Dedifferentiated amniotic fluid mesenchymal stem cell (primary cell): ENCODE results near the gene SLC39A12.

Source experiments
- DNase-seq: peaks from one replicate; pipeline ENCODE4 v3.0.0-alpha.2; 2016; ENCODE audit errors: extremely low spot score

SLC39A12 gene

DNA sequence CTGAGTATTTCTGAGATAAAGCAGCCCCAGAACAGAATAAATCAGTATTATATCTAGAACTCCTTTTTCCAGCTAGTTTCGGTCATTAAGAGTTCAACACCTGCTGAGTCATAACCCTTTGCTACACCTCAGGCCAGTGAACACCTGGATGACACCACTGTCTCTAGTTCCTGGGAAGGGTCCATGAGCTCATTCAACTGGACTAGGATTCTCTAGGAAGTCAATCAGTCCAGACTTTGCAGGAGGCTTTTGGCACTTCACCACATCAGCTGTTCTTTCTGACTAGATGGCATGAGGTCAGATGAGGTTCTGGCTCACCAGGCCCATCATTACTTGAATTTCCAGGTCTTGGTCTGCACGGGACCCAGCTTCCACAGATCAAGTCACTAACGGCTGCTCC is 11.7 kb downstream of the SLC39A12 start:
- DNase-seq = no peak

DNA sequence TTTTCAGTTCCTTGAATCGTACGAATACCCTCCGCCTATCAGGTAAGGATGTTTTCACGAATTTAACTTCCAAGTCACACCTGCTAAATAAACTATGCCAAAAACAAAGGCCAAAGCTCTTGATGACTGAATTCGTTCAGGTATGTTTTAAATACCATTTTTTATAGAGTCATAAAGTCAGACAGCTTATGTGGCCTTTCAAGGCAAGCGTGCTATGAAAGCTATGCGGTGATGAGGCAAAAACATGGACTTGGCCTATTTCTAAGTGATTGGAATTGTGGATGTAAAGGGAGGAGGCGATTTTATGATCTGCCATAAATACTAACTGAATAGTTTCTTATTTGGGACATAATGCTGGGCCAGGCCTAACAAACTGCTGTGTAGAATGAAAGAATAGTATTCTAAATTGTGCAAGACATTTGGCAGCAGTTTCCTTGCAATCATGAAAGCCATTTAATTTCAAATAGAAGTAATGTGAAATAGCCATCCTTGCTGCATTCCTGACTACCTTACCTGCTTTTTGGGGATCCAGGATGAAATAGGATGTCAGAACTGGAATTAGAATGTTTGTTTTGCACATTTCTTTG is 14.0 kb downstream of the SLC39A12 start:
- no peak for DNase-seq

- no peak for DNase-seq
These were observed 22.8 kb downstream of the SLC39A12 start for GRCh38 chr10:17974505-17974904.

GRCh38 chr10:17980846-17981565 is 29.3 kb downstream of the SLC39A12 start:
- DNase-seq = no peak

DNA sequence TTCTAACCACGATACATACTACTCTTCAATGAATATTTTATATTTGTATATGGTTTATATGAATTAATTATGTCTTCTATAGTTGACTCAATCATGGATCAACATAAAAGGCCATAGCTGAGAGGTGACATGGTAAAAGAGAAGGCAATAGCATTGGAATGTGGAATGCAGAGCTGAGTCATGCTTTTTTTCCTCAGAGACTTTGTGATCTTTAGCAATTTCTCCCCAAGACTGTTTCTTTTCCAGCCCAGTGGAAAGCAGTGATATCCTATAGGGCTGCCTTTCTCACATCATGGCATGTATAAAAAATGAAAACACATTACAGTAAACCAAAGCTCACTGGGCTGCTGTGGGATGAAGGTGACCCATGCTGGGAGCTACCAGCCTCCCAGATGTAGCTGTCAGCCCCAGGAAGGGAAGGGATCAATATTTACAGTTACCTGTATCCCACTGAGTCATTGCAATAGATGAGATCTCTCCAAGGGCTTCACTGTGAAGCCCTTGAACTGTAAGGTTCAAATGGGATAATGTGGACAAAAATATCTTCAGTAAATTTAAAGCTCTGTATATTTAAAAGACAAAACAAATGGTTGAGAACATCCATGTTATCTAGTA is 30.2 kb downstream of the SLC39A12 start:
- DNase-seq = peak; percentile 88

DNA sequence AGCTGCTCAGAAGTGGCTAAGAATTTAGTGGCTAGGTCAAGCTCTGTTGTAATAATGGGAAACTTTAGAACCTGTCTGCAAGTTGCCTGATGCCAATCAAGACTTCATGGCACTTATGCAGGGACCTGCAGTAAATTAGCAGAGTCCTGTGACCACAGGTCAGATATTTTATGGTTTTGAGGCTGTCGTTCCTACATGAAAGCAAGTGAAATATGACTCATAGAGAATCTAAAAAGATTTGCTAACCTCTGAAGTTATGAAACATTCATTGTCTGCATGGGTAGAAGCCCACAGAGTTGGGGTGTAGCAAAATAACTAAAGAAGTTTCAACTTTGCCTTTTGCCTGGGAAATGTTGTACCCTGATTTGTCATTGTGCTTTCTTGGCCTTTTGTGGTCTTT is 32.3 kb downstream of the SLC39A12 start:
- DNase-seq = no peak

DNA sequence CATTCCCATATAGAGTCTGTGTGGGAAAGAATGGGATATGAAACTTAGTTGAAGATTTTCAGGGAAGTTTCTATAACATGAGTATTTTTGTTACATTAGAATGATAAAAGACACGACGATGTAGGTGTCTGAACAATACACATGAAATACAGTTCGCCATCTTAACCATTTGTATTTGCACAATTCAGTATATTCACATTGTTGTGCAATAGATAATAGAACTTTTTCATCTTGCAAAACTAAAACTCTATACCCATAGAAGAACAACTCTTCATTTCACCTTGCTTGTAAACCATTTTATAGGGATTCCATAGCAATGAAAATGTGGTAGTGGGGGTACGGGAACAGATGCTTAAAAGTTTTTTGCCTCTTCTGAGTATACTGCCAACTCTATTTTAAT is 32.8 kb downstream of the SLC39A12 start:
- no peak for DNase-seq

GRCh38 chr10:17989908-17990767 is 38.4 kb downstream of the SLC39A12 start:
- peak; percentile 27 for DNase-seq

GRCh38 chr10:17992266-17992665 is 40.5 kb downstream of the SLC39A12 start:
- no peak for DNase-seq

DNA sequence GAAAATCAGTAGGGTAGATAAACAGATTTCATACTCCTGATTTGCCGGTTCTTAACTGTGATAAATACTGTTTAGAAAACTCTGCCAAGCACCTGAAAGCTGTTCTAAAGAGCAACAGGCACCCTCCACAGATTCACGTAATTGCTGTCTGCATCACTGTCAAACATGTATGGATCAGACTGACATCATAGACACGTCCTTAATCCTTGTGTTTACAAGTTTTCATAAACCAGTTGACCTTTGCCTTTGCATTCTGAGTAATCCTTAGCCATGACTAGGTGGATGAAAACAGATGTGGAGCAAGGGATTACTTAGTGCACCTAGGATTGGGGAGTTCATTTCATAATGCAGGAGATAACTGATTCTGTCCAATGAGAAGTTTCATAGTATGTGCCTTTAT is 41.6 kb downstream of the SLC39A12 start:
- DNase-seq = no peak

- DNase-seq = no peak
These were observed 48.9 kb downstream of the SLC39A12 start for GRCh38 chr10:18000601-18001000.

DNA sequence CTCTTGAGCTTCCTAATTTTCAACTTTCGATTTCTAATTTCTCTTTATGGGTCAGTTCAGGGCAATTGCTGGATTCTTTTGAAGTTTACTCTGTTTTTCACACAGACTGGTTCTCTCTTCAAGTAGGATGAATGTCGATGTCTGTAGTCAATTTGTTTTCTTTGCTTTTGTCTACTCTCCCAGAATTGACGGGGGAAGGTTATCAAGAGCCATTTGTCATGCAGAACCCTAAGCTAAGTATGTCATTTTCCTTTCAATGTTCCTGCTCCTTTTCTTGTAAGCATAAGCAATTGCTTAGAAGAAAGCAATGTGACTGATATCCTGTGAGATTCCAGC is 53.7 kb downstream of the SLC39A12 start:
- DNase-seq = no peak

DNA sequence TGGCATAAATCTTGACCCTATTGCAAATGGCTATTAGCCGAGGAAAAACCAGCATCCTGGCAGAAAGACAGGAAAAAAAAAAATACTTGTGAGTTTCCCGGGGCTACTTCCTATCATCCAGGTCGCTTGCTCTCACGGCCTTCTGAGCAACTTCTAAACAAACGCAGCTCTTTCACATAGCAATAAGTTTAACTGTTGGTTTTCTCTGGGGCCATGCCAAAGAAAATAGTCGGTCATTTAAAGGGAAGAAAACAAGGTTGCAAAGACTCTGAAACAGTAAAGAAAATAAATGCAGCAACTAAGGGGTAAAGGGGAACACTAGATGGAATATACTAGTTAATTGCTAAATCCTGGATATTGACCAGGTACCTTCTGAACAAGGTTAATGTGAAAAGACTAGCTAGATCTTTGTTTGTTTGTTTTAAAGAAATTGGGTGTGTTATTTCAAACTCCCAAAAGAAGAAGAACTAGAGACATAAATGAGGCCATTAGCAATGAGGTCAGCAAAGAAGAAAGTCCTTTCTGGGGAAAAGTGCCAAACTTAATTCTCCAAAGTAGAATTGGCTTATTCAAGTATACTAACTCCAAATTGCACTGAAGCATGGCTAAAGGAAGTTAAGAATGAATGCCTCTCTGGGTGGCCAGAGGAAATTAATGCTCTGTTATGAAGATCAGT is 54.2 kb downstream of the SLC39A12 start:
- DNase-seq = peak; percentile 44

DNA sequence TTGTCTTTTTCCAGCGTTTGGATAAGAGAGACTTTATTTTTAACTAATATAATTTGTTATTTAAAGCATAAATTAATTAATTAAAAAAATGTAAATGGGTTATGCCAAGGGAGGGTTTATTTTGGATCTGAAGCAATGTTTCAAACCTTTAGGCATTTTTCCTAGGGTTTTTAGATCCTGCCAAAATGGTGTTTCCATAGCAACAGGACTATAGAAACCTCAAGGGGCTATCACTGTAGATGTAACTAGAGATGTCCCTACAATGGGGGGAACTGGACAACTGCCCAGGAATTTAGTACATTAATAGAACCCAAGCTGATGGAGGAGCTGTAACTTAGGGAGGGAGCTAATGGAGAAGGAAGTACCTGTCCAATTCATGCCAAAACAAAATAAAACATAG is 57.3 kb downstream of the SLC39A12 start:
- no peak for DNase-seq

DNA sequence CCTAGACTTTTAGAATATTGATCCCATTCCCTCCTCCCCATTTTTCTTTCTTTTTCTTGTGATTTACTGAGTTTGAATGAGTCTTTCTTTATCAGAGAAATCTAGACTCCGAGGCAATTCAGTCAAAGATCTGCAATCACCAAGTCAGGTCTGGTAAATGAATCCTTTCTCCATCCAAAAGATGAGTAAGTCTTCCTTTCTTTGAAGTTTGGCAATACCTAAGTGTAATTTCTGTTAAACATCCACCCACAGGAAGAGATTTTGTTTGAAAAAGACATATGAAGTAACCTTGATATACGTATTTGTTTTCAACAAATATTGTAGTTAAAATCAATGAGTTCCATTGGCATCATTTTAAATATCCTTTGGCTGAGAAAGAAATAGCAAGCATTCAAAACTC is 58.3 kb downstream of the SLC39A12 start:
- no peak for DNase-seq

- no peak for DNase-seq
These were observed 68.8 kb downstream of the SLC39A12 start for GRCh38 chr10:18020523-18020922.

GRCh38 chr10:18021725-18022480 is 70.2 kb downstream of the SLC39A12 start:
- DNase-seq = no peak

- peak; percentile 15 for DNase-seq
These were observed 91.7 kb downstream of the SLC39A12 start for GRCh38 chr10:18043148-18044006.

- DNase-seq = peak; percentile 67
These were observed 93.4 kb downstream of the SLC39A12 start for GRCh38 chr10:18044976-18045720.
